ENCODE measurements around the gene ZBTB39. TPM values are rescaled to one million over a fixed set of nuclear protein-coding genes. Genes with fewer than 3 reads are reported as not detected.

The ZBTB39 gene
- total and polyA plus RNA-seq, 2 of the 8 experiments (the other 6 are each of a cell fraction or from before 2014, with no cell fraction given) = 19.3 to 25.0 TPM

DNA sequence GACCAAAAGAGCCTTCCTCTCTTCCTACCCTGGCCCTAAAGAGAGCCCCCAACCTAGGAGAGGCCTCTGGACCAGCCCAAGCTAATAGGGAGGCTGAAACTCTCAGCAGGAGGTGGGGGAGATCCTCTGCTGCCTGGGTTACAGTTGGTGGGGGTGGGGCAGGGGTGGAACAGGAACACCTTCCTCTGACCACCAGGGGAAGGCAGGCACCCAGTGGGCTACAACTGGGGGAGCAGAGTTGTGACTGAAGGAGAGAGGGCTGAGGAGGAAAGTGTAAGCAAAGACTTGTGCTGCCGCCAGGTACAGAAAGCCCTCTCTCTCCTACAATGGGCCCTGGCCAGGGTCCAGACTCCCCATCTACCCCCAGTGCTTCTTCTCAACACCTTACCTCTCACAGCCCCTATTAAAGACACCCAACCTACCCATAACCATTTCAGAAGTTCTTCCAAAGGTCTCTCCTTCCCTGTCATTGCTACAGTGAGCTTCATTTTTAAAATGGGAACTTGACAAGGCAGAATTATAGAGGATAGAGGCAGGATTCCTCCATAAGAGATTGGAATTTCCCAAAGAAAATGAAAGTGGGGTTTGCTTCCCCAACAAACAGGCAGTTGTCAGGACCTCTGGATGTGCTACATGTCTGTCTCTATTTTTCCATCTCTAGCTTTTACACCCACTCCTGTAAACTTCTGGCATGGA, 42.2 kb upstream of the ZBTB39 start:
- 86% methylated on average over 1 of the region's 1 CpG; no CpG with 5 or more reads in 1 of the 2 experiments for WGBS, 2 experiments (ENCODE audit: extremely low coverage in 1 of 2, insufficient coverage in 1 of 2, insufficient read length in 1 of 2, insufficient replicate concordance in 2 of 2, low coverage in 1 of 2, low lambda C conversion rate in 2 of 2, missing lambda C conversion rate in 1 of 2)
- no peak overlapping the region for H2BK120ac ChIP-seq (replicated peaks; ENCODE audit: low read depth, low read length)
- no peak overlapping the region for H4K5ac ChIP-seq (ENCODE audit: insufficient read length, low read depth, low read length)
- H3K36me3 ChIP-seq (ENCODE audit: control insufficient read depth in 2 of 4, insufficient read depth in 4 of 4, low read length in 3 of 4) = no peaks in the 10 kb centered on the region
- H3K9ac ChIP-seq (replicated peaks in 1 of 4; ENCODE audit: extremely low read depth in 1 of 4, low read depth in 3 of 4, low read length in 3 of 4) = no peak overlapping the region
- H3K4me1 ChIP-seq (replicated peaks in 1 of 4; ENCODE audit: control insufficient read depth in 3 of 4, insufficient read depth in 4 of 4, low read length in 3 of 4) = no peaks in the 10 kb centered on the region
- H3K23ac ChIP-seq (ENCODE audit: insufficient read length) = no peak overlapping the region
- no peak for TF ChIP-seq BRCA1 (IDR thresholded peaks at IDR 0.05; ENCODE audit: low read depth, low read length)
- peak in 2 of 3 experiments; percentile 7 to 20; a peak in 2 of 4 replicates for TF ChIP-seq CTCF (IDR thresholded peaks at IDR 0.05; ENCODE audit: control extremely low read depth in 1 of 3, insufficient read depth in 1 of 3, low read depth in 1 of 3, low read length in 3 of 3)
- TF ChIP-seq SUZ12 (IDR thresholded peaks at IDR 0.05; ENCODE audit: low read length) = no peak
- TF ChIP-seq SAP30 (IDR thresholded peaks at IDR 0.05; ENCODE audit: insufficient read depth, insufficient replicate concordance, low read length) = no peak
- no peaks in the 10 kb centered on the region for H4K20me1 ChIP-seq (replicated peaks in 1 of 2; ENCODE audit: control insufficient read depth in 1 of 2, insufficient read depth in 2 of 2, low read length in 2 of 2)
- no peak overlapping the region for H3K56ac ChIP-seq (replicated peaks; ENCODE audit: insufficient read length, low read depth, low read length)
- CTCF ChIA-PET (ENCODE audit: partially characterized antibody) = interaction anchor here (0.6 to 7.5 kb wide), 11 partner anchors 9 to 324 kb away, joined by 3 to 77 read pairs (median 5); partner anchors contain the start of genes STAT6 and TAC3
- no peak for FAIRE-seq
- no peaks in the 10 kb centered on the region for H3K79me2 ChIP-seq (ENCODE audit: control insufficient read depth in 1 of 2, insufficient read depth in 2 of 2, low read length in 2 of 2)
- no peak overlapping the region; the same call in 1 of the 2 replicates for H2BK5ac ChIP-seq (ENCODE audit: low read depth, low read length)
- no peak overlapping the region for H2AK5ac ChIP-seq (ENCODE audit: low read depth, low read length)
- H3K27me3 ChIP-seq (replicated peaks in 1 of 4; ENCODE audit: control insufficient read depth in 3 of 4, extremely low read depth in 1 of 4, insufficient read depth in 3 of 4, low read length in 3 of 4) = no peaks in the 10 kb centered on the region
- POLR2A ChIA-PET (ENCODE audit: partially characterized antibody) = interaction anchor here (0.9 to 3.5 kb wide), 6 partner anchors 8 to 124 kb away, joined by 3 to 11 read pairs (median 5); partner anchors contain the start of gene TAC3
- no peaks in the 10 kb centered on the region for H3K23me2 ChIP-seq (ENCODE audit: low read depth, low read length)
- DNase-seq (ENCODE audit: low read depth in 1 of 2, low spot score in 2 of 2) = no peak
- no peak overlapping the region for H4K8ac ChIP-seq (ENCODE audit: extremely low read depth, insufficient read depth, low read length)
- no peak overlapping the region for H3K4me3 ChIP-seq (ENCODE audit: extremely low read depth in 1 of 4, insufficient read depth in 2 of 4, low read depth in 3 of 4, low read length in 4 of 4)
- no peaks in the 10 kb centered on the region for H3K9me3 ChIP-seq (ENCODE audit: insufficient read depth in 2 of 2, low read depth in 1 of 2, low read length in 1 of 2)
- H3K18ac ChIP-seq (ENCODE audit: extremely low read depth, low read length) = no peak overlapping the region
- no peak overlapping the region for H3K14ac ChIP-seq (ENCODE audit: insufficient read length)
- no peak overlapping the region for H2BK20ac ChIP-seq (ENCODE audit: low read length)
- H3K4ac ChIP-seq (replicated peaks; ENCODE audit: insufficient read length, low read depth, low read length) = no peak overlapping the region
- 0 out of 2 replicates have a peak overlapping the region, but pooled peaks have one; percentile 88 for H2BK15ac ChIP-seq (ENCODE audit: low read length)
- H3K79me1 ChIP-seq (ENCODE audit: low read depth, low read length) = no peaks in the 10 kb centered on the region
- H2AFZ ChIP-seq (ENCODE audit: low read length) = no peak overlapping the region
- no peak overlapping the region for H4K91ac ChIP-seq (replicated peaks; ENCODE audit: insufficient read length, low read length)
- H3K27ac ChIP-seq (ENCODE audit: low read depth, low read length) = no peak overlapping the region
- no peak overlapping the region for H3K4me2 ChIP-seq (ENCODE audit: insufficient read depth in 1 of 2, low read depth in 2 of 2, low read length in 2 of 2)
- no peak overlapping the region for H2BK12ac ChIP-seq (ENCODE audit: low read depth, low read length)

All from H1 (cell line).